GM19372 (cell line): ENCODE data around the gene EIF1.
A peak's percentile ranks its signal among the peaks of the same experiment; 100 is the strongest.

Source experiments
- ATAC-seq: cut with Tn5 transposase; IDR thresholded peaks from one replicate; pipeline ENCODE4 v1.9.1; 2021; ENCODE audit warnings: mild to moderate bottlenecking, low read depth, moderate library complexity; ENCODE audit not compliant: unreplicated experiment

EIF1 gene

DNA sequence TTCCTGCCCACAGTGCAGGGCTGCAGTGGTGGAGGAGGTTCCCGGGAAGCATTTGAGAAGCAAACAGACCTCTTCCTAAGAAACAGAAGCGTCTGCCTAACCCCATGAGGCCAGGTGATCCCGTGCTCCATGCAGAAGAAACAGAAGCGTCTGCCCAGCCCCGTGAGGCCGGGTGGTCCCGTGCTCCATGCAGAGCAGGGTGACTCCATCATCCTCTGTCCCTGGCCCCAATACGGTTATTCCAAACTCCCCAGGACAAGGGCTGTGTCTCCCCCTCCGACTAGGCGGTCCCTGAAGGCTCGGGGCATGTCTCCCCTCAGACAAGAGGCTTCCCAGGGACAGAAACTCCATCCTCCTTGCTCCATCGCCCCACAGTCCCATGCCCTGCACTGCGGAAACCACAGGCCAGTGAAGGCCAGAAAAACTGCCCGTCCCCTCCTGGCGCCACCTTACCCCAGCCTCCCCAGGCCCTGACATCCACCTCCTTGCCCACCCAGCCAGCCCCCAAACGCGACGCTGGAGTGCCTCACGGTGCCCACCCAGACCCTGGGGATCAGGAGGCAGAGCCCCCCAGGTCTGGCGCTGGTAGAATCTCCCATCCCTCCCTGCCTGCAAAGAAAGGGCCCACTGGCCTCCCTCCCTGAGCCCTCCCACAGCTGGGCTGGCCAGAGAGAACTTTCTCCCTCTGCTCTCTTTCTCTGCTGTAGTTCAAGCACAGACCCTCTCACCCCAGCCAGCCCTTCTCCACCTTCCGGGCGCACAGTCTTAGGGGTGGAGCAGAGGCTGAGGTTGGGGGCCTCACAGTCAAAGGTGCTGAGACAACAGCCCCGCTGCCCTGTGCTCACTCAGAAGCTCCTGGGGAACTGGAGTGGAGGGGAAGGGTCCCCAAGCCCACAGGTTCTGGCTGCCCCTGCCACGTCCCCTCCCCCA is 33.7 kb upstream of the EIF1 start:
- no peak for ATAC-seq

DNA sequence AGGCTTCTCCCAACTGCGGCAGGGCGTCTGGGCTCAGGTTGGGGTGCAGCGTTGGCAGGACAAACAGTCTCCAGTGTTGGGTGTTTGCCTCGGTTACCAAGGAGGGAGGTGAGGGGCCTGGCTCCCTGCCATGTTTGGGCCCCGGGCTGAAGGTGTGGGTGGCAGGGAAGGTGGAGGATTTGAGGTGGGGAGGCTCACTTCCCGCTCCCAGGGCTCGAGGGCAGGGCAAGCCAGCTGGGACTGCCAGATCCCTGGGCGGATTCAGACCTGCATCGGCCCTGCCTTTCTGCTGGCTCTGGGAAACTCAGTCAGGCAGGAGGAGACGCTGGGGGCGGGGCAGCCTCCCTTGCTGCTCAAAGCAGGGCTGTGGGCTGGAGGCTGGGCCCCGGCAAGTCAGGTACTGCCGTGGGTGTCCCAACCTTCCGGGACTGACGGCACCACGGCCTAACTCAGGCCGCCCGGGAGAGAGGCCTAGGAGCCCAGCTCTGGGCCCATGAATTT is 33.0 kb upstream of the EIF1 start:
- no peak for ATAC-seq

DNA sequence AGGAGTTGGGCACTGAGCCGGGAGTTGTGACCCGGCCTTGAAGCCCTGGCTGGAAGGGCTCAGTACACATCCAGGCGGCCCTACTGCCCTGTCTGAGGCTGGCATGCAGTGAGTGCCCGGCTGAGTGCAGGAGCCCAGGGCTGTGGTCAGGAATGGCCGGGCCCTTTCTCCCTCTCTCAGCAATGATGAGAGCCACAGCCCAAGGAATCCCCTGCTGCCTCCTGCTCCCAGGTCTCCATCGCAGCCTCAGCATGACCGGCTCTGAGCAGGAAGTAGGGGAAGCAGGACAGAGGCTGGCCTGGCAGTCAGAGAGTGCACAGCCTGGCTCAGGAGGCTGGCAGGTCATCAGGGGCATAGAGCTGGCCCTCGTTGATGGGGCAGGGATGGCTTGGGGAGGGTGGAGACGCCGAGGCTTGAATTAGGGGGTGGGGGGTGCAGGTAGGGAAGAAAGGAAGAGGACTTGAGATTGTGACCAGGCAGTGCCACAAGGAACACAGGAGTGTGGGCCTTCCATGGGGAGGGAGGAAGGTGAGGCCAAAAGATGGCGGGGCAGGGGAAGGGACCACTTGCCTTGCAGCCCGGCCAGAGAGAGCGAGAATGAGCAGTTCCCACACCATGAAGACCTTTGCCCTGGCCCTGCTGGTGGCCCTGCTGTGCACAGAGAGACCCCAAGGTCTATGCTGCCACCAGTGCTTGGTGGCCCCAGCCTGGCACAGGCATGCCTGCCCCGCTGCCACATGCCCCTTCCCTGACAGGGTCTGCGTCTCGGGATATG is 32.2 kb upstream of the EIF1 start:
- no peak for ATAC-seq

DNA sequence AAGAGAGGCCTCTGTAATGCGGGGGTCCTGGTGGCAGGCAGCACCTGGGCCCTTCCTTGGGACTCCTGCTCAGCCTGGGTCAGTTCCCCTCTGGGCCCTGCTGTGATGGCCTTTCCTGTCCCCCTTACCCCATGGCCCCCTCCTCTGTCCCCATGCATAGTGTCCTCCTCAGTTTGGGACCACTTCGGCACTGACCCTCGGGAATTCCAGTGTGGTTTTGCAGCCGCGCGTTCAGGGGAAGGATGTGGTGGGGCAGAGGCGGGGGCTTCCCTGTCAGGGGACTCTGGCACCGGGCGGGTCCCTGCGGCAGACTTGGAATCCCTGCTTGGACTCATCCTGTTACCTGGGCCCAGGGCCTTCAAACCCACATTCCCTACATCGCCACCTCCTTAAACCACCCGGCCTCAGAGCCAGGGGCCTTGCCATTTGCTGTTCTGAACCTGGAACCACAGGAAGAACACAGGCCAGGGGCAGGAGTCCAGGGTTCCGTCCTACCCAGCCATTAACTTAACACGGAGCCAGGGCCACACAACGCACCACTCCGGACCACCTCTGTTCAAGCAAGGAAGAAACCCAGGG is 31.4 kb upstream of the EIF1 start:
- no peak for ATAC-seq

DNA sequence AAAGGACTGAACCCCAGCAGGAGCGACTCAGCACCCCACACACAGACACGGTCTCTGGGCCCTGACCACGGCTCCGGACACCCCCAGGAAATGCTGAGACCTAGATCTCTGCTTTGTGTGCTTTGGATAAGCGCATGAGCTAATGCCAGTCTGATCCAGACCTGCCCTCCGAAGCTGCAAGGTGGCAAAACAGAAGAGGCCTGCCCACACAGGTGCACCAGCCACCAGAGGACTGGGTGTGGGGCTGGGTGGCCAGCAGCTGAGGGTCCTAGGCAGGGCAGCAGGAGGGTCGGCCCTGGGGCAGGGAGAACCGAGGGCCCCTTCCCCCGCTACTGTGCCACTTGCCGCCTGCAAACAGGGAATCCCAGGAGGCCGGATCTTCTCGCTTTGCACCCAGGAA is 30.7 kb upstream of the EIF1 start:
- no peak for ATAC-seq

DNA sequence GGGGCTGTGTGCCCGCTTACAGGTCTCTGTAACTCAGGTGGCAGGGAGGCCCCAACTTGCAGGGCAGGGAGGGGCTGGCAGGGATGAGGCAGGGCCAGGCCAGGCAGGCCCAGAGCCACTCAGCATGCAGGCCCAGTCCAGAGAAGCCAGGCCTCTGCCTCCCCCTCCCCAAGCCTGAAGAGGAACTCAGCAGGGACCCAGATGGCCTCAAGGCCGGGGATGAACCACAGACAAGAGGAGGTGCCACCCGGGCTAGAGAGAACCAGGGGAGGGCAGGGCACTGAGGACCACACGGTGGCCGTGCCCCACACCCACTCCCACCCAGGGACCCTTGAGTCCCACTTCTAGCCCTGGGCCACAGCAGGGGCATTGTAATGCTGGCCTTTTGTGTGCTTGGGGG is 29.8 kb upstream of the EIF1 start:
- no peak for ATAC-seq

DNA sequence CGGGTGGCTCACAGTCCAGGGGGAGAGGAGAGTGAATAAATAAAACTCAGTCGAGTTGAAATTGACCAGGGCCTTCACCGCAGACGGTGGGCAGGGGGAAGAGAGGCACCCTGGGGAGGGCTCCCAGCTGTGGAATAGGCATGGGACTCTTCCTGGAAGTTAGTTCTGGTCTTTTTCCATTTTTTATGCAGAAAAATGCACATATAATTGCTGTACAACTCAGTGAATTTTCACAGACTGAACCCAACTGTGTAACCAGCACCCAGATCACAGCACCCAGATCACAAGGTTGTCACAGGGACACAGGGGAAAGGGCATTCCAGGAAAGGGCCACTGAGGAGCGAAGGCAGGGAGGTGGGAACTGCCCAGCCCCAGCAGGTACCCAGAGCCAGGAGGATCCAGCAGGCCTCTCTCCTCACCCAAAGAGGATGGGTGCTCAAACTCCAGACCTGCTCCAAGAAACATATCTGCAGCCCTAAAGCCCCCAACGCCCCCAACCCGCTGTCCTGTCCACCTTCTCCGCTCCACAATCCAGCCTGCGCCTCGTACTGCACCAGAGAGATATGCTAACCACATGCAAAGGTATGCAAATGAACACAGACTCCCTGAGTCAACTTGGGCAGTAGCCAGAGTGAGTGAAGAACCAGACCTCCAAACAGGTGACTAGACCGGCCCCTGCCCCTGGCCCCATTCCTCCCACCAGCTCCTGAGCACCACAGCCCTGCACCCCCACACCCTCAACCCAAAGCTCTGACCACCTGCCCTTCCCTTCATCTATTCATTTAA is 29.1 kb upstream of the EIF1 start:
- no peak for ATAC-seq

DNA sequence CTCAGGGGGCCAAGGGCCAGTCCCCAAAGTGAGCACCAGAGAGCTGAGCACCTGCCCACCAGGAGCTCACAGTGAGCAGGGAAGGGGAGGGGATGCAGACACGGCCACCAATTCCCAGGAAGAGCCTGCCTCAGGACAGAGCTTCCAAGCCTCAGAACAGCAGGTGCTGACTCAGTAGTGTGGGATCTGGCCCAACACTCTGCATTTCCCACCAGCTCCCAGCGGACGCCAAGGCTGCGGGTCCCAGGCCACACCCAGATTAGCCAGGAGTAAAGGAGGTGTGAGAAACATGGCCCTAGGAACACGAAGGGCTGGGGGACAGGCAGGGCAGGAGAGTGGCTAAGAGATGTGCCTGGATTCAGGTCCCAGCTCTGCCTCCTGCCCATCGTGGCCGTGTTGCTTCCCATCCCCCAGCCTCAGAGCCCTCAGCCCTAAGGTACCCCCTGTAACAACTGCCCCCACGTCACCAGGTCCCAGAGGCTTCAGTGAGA is 28.4 kb upstream of the EIF1 start:
- ATAC-seq = no peak

DNA sequence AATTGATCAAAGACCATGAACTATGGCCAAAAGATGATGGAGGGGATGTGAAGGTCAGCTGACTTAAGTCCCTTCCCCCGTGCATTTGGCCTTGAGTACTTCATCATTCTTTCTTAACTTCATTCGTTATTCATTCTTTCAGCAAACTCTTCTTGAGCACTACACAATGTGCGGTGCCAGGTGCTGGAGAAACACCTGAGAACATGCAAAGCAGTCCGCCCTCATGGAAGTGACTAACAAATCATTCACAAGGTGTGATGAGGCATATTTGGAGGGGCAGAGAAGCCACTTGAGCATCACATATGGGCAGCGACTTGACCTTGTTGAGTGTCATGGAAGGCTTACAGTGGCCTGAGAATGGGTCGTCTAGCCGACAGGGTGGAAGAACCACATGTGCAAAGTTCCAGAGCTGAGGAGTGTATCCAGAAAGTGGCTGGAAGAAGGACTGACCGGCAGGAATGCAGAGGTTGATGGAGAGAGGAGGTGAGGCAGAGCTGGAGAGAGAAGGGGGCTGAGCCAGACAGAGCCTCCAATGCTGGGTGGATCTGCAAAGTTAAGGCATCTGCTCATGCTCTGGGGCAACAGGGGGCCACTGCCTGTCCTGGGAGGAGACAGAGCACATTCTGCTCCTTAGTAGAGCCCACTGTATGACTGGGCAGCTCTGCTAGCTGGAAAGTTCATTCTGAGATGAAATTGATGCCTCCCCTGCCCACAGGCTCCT is 25.1 kb upstream of the EIF1 start:
- no peak for ATAC-seq

DNA sequence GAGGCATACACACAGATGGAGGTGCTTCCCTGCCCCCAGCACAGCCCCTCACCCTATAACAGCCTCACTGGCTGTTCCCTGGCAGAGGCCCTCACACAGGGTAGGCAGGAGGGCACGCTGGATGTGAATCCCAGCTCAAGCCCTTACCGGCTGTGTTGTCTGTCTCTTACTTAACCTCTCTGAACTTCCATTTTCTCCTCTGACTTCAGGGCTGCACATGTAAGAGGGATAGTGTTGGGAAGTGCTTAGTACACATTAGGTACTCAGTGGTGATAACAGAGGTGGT is 24.6 kb upstream of the EIF1 start:
- ATAC-seq = no peak

DNA sequence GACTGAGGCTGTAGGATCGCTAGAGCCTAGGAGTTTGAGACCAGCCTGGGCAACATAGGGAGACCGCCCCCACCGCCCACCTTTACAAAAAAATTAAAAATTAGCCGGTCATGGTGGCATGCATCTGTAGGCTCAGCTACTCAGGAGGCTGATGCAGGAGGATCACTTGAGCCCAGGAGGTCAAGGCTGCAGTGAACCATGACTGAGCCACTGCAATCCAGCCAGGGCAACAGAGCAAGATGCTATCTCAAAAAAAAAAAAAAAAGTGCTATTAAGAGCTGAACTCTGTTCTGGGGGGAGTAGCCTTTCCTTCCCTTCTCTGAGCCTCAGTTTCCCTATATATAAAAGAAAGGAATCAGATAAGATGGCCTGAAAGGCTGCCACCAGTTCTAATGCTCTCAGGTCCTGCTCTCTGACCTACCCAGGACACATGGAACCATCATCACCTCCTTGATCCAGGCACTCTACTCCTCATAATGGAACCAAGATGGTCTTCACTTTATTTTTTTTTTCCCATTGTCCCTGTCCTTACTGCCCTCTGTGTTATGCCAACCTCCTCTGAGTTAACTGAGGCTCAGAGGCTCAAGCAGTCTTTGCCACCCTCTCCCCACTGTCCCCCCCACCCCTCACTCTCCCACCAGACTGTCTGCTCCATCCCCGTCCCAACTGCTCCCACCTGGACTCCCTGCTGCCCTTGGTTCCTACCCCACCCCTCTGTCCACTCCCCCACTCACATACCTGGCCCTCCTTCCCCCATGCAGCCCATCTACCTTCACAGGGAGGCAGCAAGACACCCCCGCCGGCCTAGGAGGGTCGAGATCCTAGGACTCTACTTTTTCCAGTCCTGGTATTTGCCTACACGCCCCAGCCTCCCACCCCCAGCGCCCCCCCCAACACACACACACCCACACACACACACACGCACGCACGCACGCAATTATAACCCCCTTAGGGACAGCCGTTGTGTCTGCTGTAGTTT is 23.8 kb upstream of the EIF1 start:
- no peak for ATAC-seq

DNA sequence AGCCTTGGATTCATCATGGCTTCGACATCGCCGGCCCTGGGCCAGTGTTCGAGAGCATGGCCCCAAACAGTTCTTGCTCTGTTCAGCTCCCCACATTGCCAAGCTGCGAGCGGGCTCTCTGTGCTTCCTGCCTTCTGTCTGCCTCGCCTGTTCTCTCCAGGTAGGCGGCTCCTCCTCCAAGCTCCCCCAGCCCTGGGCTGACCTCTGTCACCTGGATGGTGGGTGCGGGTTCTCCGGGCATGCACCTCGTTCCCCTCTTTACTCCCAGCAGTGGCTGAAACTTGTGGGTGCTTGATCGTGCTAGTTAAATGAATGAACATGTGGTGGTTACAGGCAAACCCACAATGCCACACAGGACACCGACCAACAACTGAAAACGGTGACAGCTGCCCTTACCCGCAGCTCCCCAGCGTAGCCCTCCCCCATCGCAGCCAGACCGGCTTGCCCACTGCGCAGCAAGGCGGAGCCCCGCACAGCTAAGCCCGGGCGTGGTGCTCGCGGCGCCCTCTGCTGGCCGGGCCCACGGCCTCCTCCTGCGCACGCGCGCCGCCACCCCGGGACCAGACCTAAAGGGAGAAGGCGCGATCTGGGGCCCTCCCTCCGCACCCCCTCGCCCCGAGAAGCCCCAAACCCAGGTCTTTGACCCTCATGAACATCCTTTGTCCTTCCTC is 23.0 kb upstream of the EIF1 start:
- peak; percentile 59 for ATAC-seq

DNA sequence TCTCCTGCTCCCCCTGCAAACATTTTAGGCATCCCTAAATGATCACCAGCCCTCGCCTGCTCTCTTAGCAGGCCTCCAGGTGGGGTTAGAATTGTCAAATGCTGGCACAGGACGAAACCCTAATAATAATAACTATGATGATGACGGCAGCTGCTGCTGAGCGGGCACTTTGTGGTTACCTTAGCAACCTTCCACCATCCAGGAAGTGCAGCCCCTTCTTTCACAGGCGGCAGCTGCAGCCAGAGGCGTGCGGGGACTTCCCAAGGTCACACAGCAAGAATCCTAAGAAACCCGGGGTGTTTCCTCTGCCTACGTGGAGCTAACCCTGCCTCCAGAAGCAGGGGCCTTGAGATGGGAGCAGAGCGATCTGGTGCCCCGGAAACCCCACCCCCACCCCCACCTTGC is 22.4 kb upstream of the EIF1 start:
- ATAC-seq = peak; percentile 29

DNA sequence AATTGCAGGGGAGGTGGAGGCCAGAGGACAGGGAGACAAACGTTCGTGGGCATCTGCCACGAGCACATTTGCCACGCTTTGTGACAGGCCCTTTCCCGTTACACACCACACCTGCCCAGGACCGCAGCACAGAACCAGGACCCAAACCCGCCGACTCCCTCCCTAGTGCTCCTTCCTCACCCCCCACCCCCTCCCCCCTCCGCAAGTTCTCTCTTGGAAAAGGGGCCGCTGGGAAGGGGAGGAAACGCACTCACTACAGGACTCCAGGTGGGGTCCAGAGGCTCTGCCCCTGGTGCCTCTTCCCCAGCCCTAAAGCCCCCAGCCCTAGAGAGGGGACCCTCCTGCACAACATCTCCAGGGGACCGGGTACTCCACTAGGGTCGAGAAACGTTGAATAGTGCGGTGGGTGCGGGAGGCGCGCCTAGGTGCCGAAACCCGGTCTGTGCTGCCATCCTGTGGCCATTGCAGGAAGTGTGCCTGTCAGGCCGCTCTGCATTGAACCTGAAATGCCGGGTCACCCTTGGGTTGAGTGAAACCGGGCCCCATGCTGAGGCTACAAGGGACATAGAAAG is 21.9 kb upstream of the EIF1 start:
- no peak for ATAC-seq

DNA sequence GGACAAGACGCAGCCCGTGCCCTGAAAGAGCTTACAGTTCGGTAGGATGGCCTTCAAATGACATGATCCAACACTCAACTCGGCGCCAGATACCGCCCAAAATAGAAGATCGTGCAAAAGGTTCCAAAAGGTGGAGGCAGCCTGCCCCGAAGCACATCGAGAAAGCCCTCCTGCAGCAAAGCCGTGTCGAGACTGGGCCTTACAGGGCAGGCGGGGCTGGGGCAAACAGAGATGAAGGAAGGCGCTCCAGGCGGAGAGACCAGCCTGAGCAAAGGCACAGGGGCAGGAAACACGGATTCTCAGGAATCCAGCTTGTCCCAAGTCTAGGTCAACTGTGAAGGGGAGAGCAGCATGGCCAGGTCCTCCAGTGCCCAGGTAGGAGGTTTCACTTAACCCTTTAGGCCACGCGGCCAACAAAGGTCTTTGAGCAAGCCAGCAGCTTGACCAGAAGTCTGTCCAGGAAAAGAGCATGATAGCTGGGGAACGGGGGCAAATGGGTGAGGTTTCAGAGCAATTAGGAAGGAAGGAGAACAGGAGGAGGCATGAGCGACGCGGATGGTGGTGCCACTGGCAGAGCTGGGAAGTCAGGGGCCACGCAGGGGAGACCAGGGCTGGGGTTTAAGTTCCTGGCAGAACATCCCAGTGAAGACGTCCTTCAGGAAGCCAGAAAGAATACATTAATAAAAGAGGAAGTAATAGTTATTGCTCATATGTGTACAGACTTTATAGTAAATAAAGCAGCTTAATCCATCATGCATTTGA is 21.2 kb upstream of the EIF1 start:
- ATAC-seq = no peak

DNA sequence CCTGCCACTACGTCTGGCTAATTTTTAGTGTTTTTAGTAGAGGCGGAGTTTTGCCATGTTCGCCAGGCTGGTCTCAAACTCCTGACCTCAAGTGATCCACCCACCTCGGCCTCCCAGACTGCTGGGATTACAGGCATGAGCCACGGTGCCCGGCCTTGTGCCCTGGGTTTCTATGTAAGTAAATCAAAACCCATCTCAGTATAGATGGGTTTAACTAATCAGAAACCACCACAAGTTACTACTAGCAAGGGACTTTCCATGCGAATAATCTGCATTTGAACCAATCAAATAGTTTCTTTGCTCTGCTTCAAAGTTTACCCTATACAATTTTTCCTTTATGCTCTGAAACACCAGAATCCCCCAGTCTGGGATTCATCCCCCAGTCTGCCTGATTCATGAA is 16.5 kb upstream of the EIF1 start:
- ATAC-seq = no peak
